ENCODE data around the gene MBD4. TPM values are rescaled to one million over a fixed set of nuclear protein-coding genes. Genes with fewer than 3 reads are reported as not detected.

Gene MBD4
- total RNA-seq, 1 experiment from 2014 or later: 15.7 TPM

GRCh38 chr3:129404610-129405009, 35.1 kb downstream of the MBD4 start:
- ChIA-PET POLR2A (no interaction called here), RAD21 (ENCODE audit: low non-redundant PET in 1 of 2, low total read pairs in 2 of 2, uncharacterized antibody in 2 of 2, unreplicated experiment in 2 of 2) (no interaction called here), CTCF (no interaction called here)
- TF ChIP-seq ATF3 (IDR thresholded peaks at IDR 0.05) (no peak), EZH2phosphoT487 (IDR thresholded peaks at IDR 0.05; ENCODE audit: borderline replicate concordance) (no peak), RAD21 (IDR thresholded peaks at IDR 0.05; ENCODE audit: low read depth) (no peak), MAX (IDR thresholded peaks at IDR 0.05) (no peak), CBX3 (IDR thresholded peaks at IDR 0.05; ENCODE audit: low read depth) (no peak), SIN3A (IDR thresholded peaks at IDR 0.05; ENCODE audit: low read depth) (no peak), ZFX (IDR thresholded peaks at IDR 0.05) (no peak), EGR1 (IDR thresholded peaks at IDR 0.05; ENCODE audit: low read depth) (no peak), YY1 (IDR thresholded peaks at IDR 0.05; ENCODE audit: extremely low read depth, insufficient replicate concordance, low read depth, low read length) (no peak), SRF (IDR thresholded peaks at IDR 0.05; ENCODE audit: low read depth) (no peak), TCF7L2 (IDR thresholded peaks at IDR 0.05; ENCODE audit: borderline replicate concordance, extremely low read depth, insufficient read depth, insufficient read length) (no peak), JUND (IDR thresholded peaks at IDR 0.05) (no peak), CTCF (IDR thresholded peaks at IDR 0.05 in 2 of 3, conservative IDR thresholded peaks at IDR 0.05 in 1 of 3; ENCODE audit: borderline replicate concordance in 1 of 3, insufficient read depth in 1 of 3, low read depth in 2 of 3, low read length in 2 of 3) (no peak), CEBPB (IDR thresholded peaks at IDR 0.05; ENCODE audit: low read depth) (no peak), SP1 (IDR thresholded peaks at IDR 0.05; ENCODE audit: low read depth) (no peak), ELF1 (IDR thresholded peaks at IDR 0.05; ENCODE audit: borderline replicate concordance, low read depth) (no peak), FOSL1 (IDR thresholded peaks at IDR 0.05; ENCODE audit: low read depth) (no peak), ZBTB33 (IDR thresholded peaks at IDR 0.05; ENCODE audit: extremely low read depth, insufficient replicate concordance, low read length) (no peak), POLR2AphosphoS5 (IDR thresholded peaks at IDR 0.05; ENCODE audit: low read depth, low read length) (no peak), ZNF274 (IDR thresholded peaks at IDR 0.05; ENCODE audit: low read depth, low read length) (no peak)
- Histone ChIP-seq H3K4me1 (ENCODE audit: control insufficient read depth in 1 of 2, insufficient read depth in 2 of 2, low read length in 2 of 2) (peaks cover 0 to 6% of the 10 kb centered on the region in 2 experiments; a peak in 2 of 4 replicates), H3K27me3 (ENCODE audit: insufficient read depth, low read length) (no peaks in the 10 kb centered on the region), H2AFZ (ENCODE audit: low read depth, low read length, poor library complexity, severe bottlenecking) (no peak overlapping the region), H4K20me1 (ENCODE audit: insufficient read depth) (no peaks in the 10 kb centered on the region), H3K36me3 (ENCODE audit: control insufficient read depth in 1 of 2, insufficient read depth in 2 of 2, low read length in 2 of 2) (no peaks in the 10 kb centered on the region), H3K9me2 (ENCODE audit: insufficient read depth) (no peaks in the 10 kb centered on the region), H3K27ac (ENCODE audit: low read depth, low read length) (no peak overlapping the region), H3K4me2 (ENCODE audit: low read length) (no peak overlapping the region), H3K9me3 (ENCODE audit: control insufficient read depth in 1 of 2, insufficient read depth in 1 of 2, low read depth in 1 of 2, low read length in 2 of 2) (no peaks in the 10 kb centered on the region), H3K4me3 (replicated peaks in 1 of 2; ENCODE audit: low read depth in 1 of 2, low read length in 2 of 2) (no peak overlapping the region), H3K9ac (ENCODE audit: low read length) (no peak overlapping the region), H3K79me2 (ENCODE audit: insufficient read depth, low read length) (no peaks in the 10 kb centered on the region)
- DNase-seq (ENCODE audit: low read depth, low spot score): no peak
- no peak for ATAC-seq
- BruUV-seq (replicated peaks): no TSS peak
- intact Hi-C loops (cut with micrococcal nuclease): no loop called here

Measured in HCT116 (cell line).